CD4-positive, alpha-beta T cell treated with Interleukin-12 subunit alpha and Interleukin-12 subunit beta, for 1 hour (primary cell): ENCODE results near the gene ENPP7.
A peak's percentile ranks its signal among the peaks of the same experiment; 100 is the strongest.
"Not testable (repeated sequence)": the region's sequence is repeated elsewhere in the genome, so short reads cannot be mapped to it uniquely, and the experiment has no call there.

ENCODE experiments used
- DNase-seq: peaks from one replicate; pipeline ENCODE4 v3.0.0-alpha.2; 2020

ENPP7 gene

DNA sequence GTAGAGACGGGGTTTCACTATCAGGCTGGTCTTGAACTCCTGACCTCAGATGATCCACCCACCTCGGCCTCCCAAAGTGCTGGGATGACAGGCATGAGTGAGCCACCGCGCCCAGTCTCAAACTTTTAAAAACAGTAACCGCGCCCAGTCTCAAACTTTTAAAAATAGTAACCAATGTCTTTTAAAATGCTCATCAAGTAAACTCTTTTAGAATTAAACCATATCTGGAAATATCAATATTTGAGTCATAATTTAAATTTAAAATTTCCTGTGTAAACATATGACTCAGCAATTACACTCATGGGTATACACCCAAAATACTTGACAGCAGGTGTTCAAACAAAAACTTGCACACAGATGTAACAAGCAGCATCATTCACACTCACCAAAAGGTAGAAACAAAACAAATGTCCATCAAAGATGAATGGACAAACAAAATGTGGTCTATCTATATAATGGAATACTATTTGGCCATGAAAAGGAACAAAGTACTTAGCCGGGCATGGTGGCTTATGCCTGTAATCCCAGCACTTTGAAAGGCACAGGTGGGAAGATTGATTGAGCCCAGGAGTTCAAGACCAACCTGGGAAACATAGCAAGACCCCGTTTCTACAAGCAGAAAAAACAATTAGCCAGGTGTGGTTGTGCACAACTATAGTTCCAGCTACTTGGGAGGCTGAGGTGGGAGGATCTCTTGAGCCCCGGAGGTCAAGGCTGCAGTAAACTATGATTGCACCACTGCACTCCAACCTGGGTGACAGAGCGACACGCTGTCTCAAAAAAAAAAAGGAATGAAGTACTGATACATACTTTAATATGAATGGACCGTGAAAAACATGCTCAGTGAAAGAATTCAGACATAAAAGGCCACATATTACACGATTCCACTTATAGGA lies 20.2 kb downstream of the ENPP7 start:
- DNase-seq = no peak

DNA sequence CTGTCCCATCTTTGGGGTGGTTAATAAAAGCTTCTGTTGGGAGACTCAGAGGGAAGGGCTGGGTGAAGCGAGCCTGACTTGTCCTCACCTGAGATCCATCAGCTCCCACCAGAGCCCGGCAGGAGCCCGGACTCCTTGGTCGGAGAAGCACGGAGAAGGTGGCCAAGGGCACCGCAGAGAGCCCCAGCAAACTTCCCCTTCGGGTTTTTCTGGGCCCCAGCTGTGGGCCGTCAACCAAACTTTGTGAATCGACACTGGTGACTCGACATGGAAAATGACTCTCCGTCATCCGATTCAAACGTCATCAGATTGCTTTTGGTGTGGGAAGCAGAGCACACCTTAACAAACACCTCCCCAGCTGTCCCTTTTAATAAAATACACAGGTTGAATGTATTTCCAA lies 21.4 kb downstream of the ENPP7 start:
- DNase-seq = no peak

DNA sequence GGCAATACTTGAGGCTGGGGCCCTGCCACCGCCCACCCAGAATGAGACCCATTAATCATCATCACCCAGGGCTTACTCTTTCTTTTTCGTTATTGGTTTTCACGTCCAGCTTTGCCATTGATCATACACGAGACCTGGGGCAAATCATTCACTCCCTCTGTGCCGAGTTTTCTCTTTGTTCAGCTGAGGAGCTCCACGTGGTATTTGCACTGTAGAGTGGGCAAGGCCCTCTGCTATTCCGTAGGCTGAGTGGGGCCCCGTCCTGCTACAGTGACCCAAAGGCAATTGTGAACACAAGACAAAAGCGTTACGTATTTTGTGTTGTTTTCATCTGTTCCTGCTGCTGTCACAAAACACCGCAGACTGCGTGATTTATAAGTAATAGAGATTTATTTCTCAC lies 23.6 kb downstream of the ENPP7 start:
- DNase-seq = no peak

DNA sequence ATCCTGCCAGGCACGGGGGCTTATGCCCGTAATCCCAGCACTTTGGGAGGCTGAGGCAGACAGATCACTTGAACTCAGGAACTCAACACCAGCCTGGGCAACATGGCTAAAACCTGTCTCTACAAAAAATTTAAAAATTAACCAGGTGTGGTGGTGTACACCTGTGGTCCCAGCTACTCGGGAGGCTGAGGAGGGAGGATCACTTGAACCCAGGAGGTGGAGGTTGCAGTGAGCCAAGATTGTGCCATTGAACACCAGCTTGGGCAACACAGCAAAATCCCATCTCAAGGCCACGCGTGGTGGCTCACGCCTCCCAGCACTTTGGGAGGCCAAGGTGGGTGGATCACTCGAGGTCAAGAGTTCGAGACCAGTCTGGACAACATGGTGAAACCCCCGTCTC lies 24.2 kb downstream of the ENPP7 start:
- not testable (repeated sequence) for DNase-seq

DNA sequence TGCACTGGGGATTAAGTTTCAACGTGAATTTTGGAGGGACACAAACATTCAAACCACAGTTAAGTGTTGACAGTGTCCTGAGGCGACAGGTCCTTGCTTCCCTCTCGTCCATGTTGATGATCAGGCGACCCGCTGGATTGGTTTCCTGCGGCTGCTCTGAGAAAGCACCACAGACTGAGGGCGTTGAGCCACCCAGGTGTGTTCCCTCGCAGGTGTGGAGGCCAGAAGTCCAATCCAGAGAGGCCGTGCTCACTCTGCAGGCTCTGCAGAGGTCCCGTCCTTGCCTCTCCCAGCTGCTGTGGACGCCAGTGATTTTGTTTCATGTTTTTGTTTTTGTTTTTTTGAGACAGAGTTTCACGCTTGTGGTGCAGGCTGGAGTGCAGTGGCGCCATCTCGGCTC lies 24.8 kb downstream of the ENPP7 start:
- no peak for DNase-seq

DNA sequence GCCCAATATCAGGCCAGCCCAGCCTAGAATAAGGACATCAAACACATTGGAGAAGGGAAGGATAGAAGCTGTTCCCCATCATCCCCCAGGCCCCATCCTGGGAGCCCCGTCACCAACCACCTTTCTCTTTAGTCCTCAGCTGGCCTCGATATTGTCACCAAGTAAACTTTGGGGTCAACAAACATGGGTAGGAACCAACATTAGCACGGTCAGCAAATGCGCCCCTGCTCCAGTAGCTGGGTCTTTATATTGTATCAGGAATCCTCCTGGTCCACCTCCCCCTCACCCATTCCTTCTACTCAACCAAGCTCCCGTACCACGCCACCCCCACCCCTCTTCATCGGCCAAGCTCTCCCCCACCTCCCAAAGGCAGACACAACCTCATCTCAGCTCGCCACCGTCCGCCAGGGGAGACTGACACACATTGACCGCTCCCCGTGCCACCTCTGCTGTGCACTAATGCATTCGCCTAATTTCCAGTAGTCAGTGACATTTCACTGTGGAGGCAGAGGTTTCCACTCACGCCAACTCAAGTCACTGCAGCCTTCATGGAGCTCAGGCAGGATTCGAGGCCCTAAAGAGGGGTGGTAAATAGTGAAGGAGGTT lies 26.5 kb downstream of the ENPP7 start:
- DNase-seq = no peak

DNA sequence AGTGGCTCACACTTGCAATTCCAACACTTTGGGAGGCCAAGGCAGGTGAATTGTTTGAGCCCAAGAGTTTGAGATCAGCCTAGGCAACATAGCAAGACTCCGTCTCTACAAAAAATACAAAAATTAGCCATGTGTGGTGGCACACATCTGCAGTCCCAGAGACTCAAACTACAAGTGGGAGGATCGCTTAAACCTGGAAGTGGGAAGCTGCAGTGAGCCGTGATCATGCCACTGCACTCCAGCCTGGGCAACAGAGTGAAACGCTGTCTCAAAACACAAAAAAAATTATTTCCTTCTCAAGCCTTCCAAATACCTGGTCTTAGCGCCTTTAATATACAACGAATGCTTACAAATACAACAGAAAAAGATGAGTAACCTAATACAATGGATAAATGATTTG lies 27.5 kb downstream of the ENPP7 start:
- no peak for DNase-seq

DNA sequence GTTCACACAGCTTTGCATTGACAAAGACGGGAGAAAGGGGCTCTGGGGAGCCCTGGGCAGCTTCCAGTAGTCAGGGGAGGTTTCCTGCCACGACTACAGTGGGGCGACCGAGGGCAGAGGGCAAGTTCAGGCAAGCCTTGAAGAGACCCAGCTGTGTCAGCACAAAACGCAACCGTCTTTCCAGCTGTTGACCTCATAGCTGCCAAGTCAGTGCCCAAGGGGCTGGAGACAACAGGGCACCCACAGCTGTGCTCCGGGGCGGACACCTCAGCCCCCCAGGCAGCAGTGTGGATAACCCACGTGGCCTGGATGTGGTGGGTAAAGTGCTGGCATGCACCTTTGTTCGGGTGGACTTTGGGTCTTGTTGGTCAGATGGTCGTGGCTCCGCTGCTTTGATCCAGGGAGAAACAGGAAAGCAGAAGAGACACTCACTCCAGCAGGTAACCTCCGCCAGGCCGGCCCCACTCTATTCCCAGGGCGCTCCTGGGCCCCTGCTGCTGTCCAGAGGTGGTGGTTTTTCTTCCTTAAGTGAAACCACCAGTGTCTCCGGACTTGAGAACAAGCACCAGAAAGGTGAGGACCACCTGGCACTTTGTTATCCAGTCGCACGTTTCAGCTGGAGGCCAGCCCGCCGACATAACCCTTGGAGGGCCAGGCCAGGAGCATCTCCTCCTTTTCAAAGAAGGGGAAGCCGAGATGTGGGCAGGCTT lies 29.6 kb downstream of the ENPP7 start:
- DNase-seq = no peak

DNA sequence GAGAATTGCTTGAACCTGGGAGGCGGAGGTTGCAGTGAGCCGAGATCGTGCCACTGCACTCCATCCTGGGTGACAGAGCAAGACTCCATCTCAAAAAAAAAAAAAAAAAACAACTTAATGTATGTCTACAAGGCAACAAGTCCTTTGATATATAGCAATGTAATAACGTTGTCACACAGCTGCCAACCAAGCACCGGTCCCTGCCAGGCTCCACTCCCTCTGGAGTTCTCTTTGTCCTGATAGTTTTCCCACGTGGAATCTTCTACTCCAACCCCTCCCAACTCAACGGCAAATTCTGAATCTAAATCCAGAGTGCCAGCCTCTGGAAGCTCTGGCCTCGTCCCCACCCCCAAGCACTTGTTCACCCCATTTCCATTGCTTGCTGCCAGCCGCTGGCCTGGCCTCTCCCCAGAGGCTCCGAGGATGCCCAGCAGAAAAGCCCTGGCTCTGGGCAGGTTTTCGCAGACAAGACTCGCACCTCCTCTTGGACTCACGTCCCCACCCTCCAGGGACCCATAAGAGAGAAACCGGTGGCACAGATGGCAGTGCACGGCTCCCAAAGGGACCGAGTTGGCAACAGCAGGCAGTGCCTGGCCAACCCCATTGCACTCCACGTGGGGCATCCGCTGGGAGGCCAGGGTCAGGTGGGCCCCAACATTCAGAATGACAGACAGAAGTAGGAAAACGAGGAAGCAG lies 31.3 kb downstream of the ENPP7 start:
- DNase-seq = no peak

DNA sequence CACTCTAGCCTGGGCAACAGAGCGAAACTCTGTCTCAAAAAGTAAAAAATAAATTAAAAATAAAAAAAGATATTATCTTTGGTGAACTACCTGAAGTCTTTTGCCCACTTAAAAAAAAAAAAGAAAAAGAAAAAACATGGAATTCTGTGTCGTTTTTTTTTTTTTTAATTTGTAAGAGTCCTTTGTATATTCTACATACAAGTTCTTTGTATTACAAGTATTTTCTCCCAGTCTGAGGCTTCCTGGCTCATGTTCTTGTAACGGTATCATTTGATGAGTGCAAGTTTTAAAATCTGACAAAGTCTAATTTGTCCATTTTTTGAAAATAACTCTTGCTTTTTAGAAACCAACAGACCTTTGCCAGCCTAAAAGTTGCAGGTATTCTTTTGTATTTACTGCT lies 35.0 kb downstream of the ENPP7 start:
- DNase-seq = no peak

DNA sequence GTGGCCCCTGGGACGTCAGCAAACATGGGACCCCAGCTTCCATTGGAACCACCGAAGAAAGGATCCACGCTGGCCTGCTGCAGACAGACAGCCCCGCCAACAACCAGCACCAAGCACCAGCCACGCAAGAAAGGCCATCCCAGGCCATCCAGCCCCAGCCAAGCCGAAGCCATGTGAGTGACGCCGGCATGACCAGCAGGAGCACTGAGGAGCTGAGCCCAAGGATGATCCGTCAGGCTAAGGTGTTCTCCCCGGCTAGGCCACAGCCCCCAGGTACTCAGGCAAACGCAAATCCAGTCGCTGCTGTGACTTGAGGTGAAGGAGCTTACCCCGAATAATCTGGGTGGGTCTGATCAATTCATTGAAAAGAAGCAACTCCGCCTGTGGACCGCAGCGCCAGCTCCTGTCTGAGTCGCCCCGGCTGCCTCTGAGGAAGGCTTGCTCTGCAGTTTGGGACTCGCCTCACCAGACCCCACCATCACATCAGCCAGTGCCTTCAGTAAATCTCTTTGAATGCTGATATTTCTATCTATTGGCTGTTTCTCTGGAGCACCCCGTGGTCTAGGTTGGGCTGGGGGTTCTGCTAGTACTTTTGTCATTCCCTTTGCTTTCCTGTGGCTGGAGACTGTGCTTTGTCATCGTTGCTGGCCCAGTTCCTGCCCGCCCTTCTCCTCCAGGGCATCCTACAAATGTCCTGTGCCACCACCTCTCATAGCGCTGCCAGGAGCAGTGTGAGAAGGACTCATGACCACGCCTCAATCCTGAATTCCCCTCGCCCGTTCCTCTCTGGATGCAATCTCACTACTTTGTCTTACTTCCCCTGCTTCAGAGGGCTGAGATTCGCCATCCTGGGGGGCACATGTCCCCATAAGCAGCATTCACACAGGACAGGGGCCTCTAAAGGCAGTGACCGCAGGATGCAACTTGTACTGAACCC lies 39.1 kb downstream of the ENPP7 start:
- no peak for DNase-seq

DNA sequence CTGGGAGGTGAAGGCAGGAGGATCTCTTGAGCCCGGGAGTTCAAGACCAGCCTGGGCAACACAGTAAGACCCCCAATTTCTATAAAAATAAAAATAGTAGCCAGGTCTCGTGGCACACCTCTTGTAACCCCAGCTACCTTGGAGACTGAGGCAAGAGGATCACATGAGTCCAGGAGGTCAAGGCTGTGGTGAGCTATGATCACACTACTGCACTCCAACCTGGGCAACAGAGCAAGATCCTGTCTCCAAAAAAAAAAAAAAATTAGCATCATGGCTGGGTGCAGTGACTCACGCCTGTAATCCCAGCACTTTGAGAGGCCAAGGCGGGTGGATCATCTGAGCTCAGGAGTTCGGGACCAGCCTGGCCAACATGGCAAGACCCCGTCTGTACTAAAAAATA lies 40.5 kb downstream of the ENPP7 start:
- no peak for DNase-seq

DNA sequence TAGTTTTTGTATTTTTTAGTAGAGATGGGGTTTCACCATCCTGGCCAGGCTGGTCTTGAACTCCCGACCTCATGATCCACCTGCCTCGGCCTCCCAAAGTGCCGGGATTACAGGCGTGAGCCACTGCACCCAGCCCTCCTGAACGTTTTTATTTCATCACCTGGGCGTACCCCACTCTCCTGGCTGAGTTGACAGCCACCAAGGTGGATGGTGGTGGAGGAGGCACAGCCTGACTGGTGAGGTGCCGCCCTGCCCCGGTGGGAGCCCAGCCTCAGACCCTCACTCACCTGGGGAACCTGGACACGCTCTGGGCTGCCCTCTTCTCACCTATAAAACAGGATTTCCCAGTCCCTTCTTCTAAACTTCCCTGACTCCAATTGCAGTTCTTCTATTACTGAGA lies 42.0 kb downstream of the ENPP7 start:
- not testable (repeated sequence) for DNase-seq

DNA sequence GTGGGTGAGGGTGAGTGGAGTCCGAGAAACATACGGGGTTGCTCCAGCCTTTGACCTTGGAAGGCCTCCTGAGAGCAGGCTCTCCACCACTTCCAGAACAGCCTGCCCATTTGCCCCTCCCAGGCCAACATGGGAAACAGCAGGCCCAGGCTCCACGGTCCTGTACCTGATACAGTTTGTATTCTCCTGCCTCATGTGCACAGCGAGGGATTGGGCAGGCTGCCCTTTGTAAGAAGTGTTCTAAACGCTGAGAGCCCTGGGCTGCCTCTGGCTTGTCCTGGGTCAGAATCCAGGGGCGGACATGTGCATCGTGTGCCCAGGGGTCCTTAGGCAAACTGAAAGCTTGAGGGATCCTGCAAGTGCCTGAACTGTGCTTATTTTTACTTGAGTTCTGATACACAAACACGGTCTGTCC lies 43.8 kb downstream of the ENPP7 start:
- DNase-seq = no peak

DNA sequence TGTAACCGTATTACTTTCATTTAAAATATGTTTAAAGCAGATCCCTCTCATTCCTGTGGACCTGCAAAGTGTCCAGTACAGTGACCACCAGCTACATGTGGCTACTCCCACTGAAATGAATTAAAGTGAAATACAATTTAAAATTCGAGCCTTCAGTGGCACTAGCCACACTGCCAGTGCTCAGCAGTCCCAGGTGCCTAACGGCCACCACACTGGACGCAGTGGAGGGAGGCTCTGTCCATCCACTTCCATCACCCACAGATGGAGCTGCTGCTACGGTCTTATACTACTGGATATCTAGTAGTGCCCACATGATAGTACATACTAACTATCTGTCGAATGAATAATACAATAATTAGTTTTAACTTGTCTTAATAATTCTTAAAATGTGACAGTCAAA lies 44.9 kb downstream of the ENPP7 start:
- no peak for DNase-seq

DNA sequence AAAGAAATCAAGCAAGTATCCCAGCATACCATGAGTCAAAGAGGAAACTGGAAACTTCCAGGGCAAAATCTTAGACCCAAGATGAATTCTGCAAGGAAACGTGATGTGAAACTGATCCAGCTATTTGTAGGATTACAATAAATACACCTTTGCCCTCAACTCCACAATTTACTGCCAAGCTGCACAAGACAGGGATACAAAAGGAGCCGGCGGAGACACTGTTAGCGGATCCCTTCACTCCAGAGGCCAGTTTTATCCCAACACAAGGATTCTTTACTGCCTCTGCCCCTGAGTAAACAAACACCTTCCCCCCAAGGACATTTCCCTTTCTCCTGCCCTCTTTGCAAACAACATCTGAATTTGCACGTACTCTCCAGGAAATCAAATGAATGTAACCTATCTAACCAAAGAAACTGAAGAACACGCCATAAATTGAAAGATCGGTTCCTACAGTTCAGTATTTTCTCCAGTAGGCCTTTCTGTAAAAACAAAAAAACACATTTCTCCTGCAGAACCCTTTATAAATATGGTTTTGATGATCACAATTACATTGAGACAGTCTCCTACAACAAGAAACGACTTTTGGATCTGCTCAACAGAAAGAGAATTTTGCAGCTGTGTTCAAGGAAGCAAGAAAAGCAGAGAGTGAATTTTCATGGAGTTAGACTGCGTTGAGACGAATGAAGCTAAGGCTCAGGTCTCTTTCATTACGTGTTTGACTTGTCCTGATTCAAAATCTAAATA lies 45.8 kb downstream of the ENPP7 start:
- no peak for DNase-seq

DNA sequence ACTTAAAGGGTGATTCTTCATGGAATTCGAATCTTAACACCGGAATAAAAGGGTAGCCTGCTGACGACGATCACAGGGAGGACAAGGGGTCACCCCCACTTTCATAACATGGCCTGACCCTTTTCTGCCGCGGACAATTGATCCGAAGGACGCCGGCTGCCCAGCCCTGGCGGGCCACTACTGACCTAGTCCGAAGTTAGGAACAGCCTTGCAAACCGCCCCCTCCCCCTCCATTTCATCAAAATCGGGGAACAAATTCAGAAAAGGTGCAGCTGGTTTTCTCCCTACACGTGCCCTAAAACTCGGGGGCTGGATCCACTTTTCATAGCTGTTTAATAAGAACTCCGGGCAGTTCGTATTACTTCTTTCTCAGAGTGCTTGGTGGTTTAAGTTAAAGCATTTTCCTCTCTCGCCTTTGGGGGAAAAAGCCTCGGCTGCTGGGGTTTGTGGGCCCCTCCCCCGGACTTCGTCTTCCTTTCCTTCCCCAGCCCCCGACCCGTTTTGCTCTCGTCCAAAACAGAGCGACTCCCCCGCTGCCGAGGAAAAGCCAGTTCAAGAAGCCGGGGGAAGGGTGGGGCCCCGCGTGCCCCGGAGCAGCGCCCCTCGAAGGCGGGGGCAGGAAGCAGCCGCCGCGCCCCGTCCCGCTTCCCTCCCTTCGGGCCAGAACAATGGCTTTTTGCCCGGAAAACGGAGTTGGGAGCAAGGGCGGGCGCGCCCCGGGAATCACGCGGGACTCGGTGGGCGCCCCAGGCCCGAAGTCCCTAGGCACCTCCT lies 46.6 kb downstream of the ENPP7 start:
- DNase-seq = peak; percentile 39

DNA sequence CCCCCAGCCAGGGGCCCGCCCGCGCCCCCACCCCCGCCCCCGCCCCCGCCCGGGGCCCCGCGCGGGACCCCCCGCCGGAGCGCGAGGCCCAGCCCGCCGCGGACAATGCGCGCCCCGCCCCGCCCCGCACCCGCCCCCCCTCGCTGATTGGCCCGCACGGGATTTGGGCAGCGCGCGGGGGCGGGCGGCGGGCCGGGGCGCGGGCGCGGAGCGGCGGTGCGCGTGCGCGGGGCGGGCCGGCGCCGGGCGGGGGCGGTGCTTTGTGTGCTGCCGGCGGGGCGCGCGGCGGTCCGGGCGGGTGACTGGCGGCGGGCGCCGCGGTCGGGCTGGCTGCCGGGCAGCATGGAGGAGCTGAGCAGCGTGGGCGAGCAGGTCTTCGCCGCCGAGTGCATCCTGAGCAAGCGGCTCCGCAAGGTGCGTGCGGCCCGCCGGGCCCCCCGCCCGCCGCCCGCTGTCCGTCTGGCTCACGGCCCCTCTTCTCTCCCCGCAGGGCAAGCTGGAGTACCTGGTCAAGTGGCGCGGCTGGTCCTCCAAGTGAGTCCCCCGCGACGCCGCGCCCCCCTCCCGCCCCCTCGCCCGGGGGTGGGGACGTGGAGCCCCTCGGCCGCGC lies 47.3 kb downstream of the ENPP7 start, which contains the start of gene CBX2:
Gene CBX2, plus strand, starts transcription at position 255 of the 610 bp plus-strand sequence. Its CDS starts 88 bp downstream, at position 343.
- peak; percentile 89 for DNase-seq

DNA sequence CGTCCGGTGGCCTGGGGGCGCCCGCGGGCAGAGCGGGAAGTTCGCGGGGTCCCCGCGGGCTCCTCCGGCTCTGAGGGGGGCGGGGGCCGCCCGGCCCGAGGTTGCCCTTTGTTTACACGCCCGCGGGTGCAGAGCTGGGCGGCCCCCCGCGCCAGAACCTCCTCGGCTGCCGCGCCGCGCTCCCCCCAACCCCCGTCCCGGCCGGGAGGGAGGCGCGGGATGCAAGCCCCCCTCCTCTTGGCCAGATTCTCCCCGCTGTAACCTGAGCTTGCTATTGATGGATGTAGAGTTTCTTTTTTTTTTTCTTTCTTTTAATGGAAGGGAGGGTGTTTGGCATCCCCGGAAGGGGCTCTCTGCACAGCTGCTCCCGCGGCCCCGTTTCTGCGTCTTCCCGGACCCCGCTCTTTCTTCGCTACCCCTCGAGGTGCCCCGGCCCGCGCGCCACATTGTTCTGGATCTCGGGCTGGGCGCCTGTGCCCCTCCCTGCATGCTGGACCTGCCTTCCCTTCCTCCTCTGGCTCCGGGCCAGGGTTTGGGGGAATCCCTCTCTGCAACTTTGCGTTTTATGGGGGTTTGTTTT lies 47.9 kb downstream of the ENPP7 start:
- no peak for DNase-seq
